IMR-90 (cell line): ENCODE data around the gene GPRC5C. TPM values are rescaled to one million over a fixed set of nuclear protein-coding genes. Genes with fewer than 3 reads are reported as not detected.

Experiments used
- ATAC-seq: fragments of 200-7000 bp; cut with Tn5 transposase; 2 replicates; pipeline ENCODE4 v1.9.1; 2020; ENCODE audit warnings: low read depth, mild to moderate bottlenecking, moderate library complexity
- BruUV-seq: library from RNA; stranded (reverse); fragments of 400-500 nt; replicated peaks from 2 replicates; lab custom pipeline; 2021; lab: Mats Ljungman, UMichigan
- CTCF ChIA-PET: fragments of 300-600 bp; formaldehyde crosslinking; extraction: SDS; loops from one replicate; lab custom pipeline; 2021; ENCODE audit warnings: antibody characterized with exemption; lab: Yijun Ruan, JAX
- POLR2A ChIA-PET: fragments of 300-600 bp; sonication (Branson Sonifier 250); formaldehyde crosslinking; loops from one replicate; lab custom pipeline; 2022; ENCODE audit warnings: antibody characterized with exemption; ENCODE audit not compliant: unreplicated experiment; lab: Charles Lee
- DNase-seq: peaks from one replicate; pipeline ENCODE4 v3.0.0; 2013
- H2AFZ ChIP-seq: replicated peaks from 2 replicates; pipeline ENCODE3; 2013; ENCODE audit warnings: low read length, mild to moderate bottlenecking; ENCODE audit not compliant: poor library complexity
- H2AK5ac ChIP-seq: 2 replicates; pipeline ENCODE4 v1.6.1; 2013; ENCODE audit warnings: low read depth, low read length, inconsistent platforms
- H2AK9ac ChIP-seq: replicated peaks from 2 replicates; pipeline ENCODE3; 2013; ENCODE audit warnings: mild to moderate bottlenecking, low read depth, low read length, moderate library complexity; ENCODE audit not compliant: poor library complexity
- H2BK120ac ChIP-seq: 2 replicates; pipeline ENCODE4 v1.6.1; 2013; ENCODE audit warnings: low read depth, low read length, inconsistent platforms
- H2BK15ac ChIP-seq: 3 replicates; pipeline ENCODE4 v1.6.1; 2013; ENCODE audit warnings: low read depth, low read length, inconsistent platforms
- H2BK20ac ChIP-seq: 2 replicates; pipeline ENCODE4 v1.6.1; 2013; ENCODE audit warnings: low read depth, mild to moderate bottlenecking, inconsistent platforms, low read length, moderate library complexity
- H2BK5ac ChIP-seq: 2 replicates; pipeline ENCODE4 v1.6.1; 2013; ENCODE audit warnings: mild to moderate bottlenecking, low read depth, low read length, inconsistent platforms; ENCODE audit not compliant: poor library complexity, severe bottlenecking
- H3K14ac ChIP-seq: replicated peaks from 2 replicates; pipeline ENCODE4 v1.6.1; 2013; ENCODE audit warnings: low read depth, low read length, inconsistent platforms
- H3K18ac ChIP-seq: 2 replicates; pipeline ENCODE4 v1.6.1; 2013; ENCODE audit warnings: low read depth, low read length, control low read depth
- H3K23ac ChIP-seq: 2 replicates; pipeline ENCODE4 v1.6.1; 2013; ENCODE audit warnings: low read depth, low read length, inconsistent platforms
- H3K27ac ChIP-seq: 2 replicates; pipeline ENCODE4 v1.5.1; 2013; ENCODE audit warnings: mild to moderate bottlenecking, control low read depth, low read length; ENCODE audit not compliant: insufficient read depth
- H3K27me3 ChIP-seq: 2 replicates; pipeline ENCODE4 v1.6.1; 2013; ENCODE audit warnings: low read length; ENCODE audit not compliant: control insufficient read depth, insufficient read depth
- H3K36me3 ChIP-seq: 2 replicates; pipeline ENCODE4 v1.6.1; 2013; ENCODE audit warnings: low read length, mixed read lengths; ENCODE audit not compliant: control insufficient read depth, insufficient read depth
- H3K4ac ChIP-seq: 2 replicates; pipeline ENCODE4 v1.6.1; 2013; ENCODE audit warnings: low read depth, low read length, inconsistent platforms
- H3K4me1 ChIP-seq: 2 replicates; pipeline ENCODE4 v1.6.1; 2013; ENCODE audit warnings: low read length, mixed read lengths; ENCODE audit not compliant: control insufficient read depth, insufficient read depth
- H3K4me2 ChIP-seq: 2 replicates; pipeline ENCODE4 v1.6.1; 2013; ENCODE audit warnings: low read depth, mild to moderate bottlenecking, control low read depth, low read length, moderate library complexity
- H3K4me3 ChIP-seq: 2 replicates; pipeline ENCODE4 v1.5.1; 2013; ENCODE audit warnings: low read depth, mild to moderate bottlenecking, control low read depth, low read length, moderate library complexity; ENCODE audit not compliant: insufficient read depth
- H3K56ac ChIP-seq: 2 replicates; pipeline ENCODE4 v1.6.1; 2013; ENCODE audit warnings: low read length, inconsistent platforms; ENCODE audit not compliant: insufficient read depth; ENCODE audit errors: extremely low read depth
- H3K79me1 ChIP-seq, 2 experiments: 2 replicates each; pipeline ENCODE4 v1.6.1; 2013; ENCODE audit warnings: low read length in 2 of 2, inconsistent platforms in 1 of 2, low read depth in 1 of 2
- H3K9ac ChIP-seq: 2 replicates; pipeline ENCODE4 v1.6.1; 2013; ENCODE audit warnings: low read depth, low read length, control low read depth
- H3K9me1 ChIP-seq: 2 replicates; pipeline ENCODE4 v1.6.1; 2013; ENCODE audit warnings: low read length, inconsistent platforms; ENCODE audit not compliant: insufficient read depth
- H3K9me3 ChIP-seq: 2 replicates; pipeline ENCODE4 v1.6.1; 2013; ENCODE audit warnings: low read length; ENCODE audit not compliant: control insufficient read depth, insufficient read depth
- H4K20me1 ChIP-seq: 2 replicates; pipeline ENCODE4 v1.6.1; 2013; ENCODE audit warnings: low read length, inconsistent platforms; ENCODE audit not compliant: insufficient read depth
- H4K5ac ChIP-seq: 2 replicates; pipeline ENCODE4 v1.6.1; 2013; ENCODE audit warnings: mild to moderate bottlenecking, low read depth, low read length, control low read depth
- H4K8ac ChIP-seq, 2 experiments: 2 replicates each; pipeline ENCODE4 v1.6.1; 2013; ENCODE audit warnings: low read depth in 2 of 2, low read length in 2 of 2, control low read depth in 1 of 2, inconsistent platforms in 1 of 2
- H4K91ac ChIP-seq: 2 replicates; pipeline ENCODE4 v1.6.1; 2013; ENCODE audit warnings: low read depth, low read length, inconsistent platforms; ENCODE audit not compliant: insufficient read depth
- CEBPB ChIP-seq: IDR thresholded peaks from 2 replicates; pipeline ENCODE4 v1.6.1; 2012; ENCODE audit warnings: low read depth, low read length, improper control_type of control experiment
- CTCF ChIP-seq: conservative IDR thresholded peaks from 2 replicates; pipeline ENCODE4 v1.5.1; 2012; ENCODE audit warnings: mild to moderate bottlenecking, low read depth, low read length, improper control_type of control experiment
- MAZ ChIP-seq: IDR thresholded peaks from 2 replicates; pipeline ENCODE4 v1.6.1; 2012; ENCODE audit warnings: low read depth, mild to moderate bottlenecking, low read length, improper control_type of control experiment, moderate library complexity, borderline replicate concordance
- MXI1 ChIP-seq: IDR thresholded peaks from 2 replicates; pipeline ENCODE4 v1.6.1; 2012; ENCODE audit warnings: low read depth, mild to moderate bottlenecking, low read length, moderate library complexity, borderline replicate concordance
- NFE2L2 ChIP-seq: fragments of 150-350 bp; IDR thresholded peaks from 2 replicates; pipeline ENCODE4 v1.6.1; 2016; ENCODE audit warnings: low read depth, mild to moderate bottlenecking, low read length
- POLR2A ChIP-seq: IDR thresholded peaks from 2 replicates; pipeline ENCODE4 v1.6.1; 2012; ENCODE audit warnings: mild to moderate bottlenecking, low read depth, low read length
- RCOR1 ChIP-seq: IDR thresholded peaks from 2 replicates; pipeline ENCODE4 v1.6.1; 2012; ENCODE audit warnings: mild to moderate bottlenecking, low read length, improper control_type of control experiment; ENCODE audit not compliant: insufficient replicate concordance
- RFX5 ChIP-seq: IDR thresholded peaks from 2 replicates; pipeline ENCODE4 v1.8.0; 2012; ENCODE audit warnings: low read depth, mild to moderate bottlenecking, low read length, moderate library complexity
- SMC3 ChIP-seq: fragments of 150-350 bp; IDR thresholded peaks from 2 replicates; pipeline ENCODE4 v1.6.1; 2016; ENCODE audit warnings: low read depth, mild to moderate bottlenecking, antibody characterized with exemption, low read length, moderate library complexity
- WGBS, 2 experiments: methylation state at CpG; one replicate each; pipeline versions ENCODE4 v1.1.5 to v1.1.7; 2013; ENCODE audit warnings: missing lambda C conversion rate in 2 of 2; ENCODE audit not compliant: insufficient read length in 1 of 2; ENCODE audit errors: extremely low coverage in 2 of 2; 5-methylcytosine and 5-hydroxymethylcytosine counted together
- dilution Hi-C: fragments of 300-500 bp; cut with HindIII; formaldehyde crosslinking; loops from one replicate; pipeline ENCODE4 v1.14.3; 2018; ENCODE audit warnings: low sequenced_read_pairs; ENCODE audit not compliant: unreplicated experiment
- in situ Hi-C: fragments of 300-500 bp; cut with MboI; formaldehyde crosslinking; loops from 3 replicates; pipeline ENCODE4 v1.14.3; 2019; ENCODE audit warnings: low sequenced_read_pairs, inconsistent platforms, mixed read lengths
- intact Hi-C: fragments of 100-400 bp; cut with micrococcal nuclease; formaldehyde crosslinking; loops from 2 replicates; pipeline ENCODE4 v1.10.0; 2022
- polyA plus RNA-seq, 3 experiments: library from polyadenylated mRNA; depleted of rRNA; stranded (reverse); fragments of >200 nt; gene quantifications; 2 replicates each; pipeline ENCODE4 v1.2.3, GENCODE V29; 2012; ENCODE audit warnings: low replicate concordance in 1 of 3
- total RNA-seq: library from RNA; depleted of rRNA; stranded (reverse); fragments of >200 nt; gene quantifications from 2 replicates; pipeline ENCODE4 v1.2.3, GENCODE V29; 2012

The GPRC5C gene
- total and polyA plus RNA-seq, 2 of the 4 experiments (the other 2 are of a cell fraction) = not detected

- no TSS peak for BruUV-seq
- Histone ChIP-seq H3K4me2 (no peak overlapping the region), H2BK5ac (no peak overlapping the region), H3K4ac (no peak overlapping the region), H4K8ac (no peak overlapping the region), H2AFZ (no peak overlapping the region), H3K9ac (no peak overlapping the region), H4K5ac (no peak overlapping the region), H2BK15ac (no peak overlapping the region), H3K18ac (no peak overlapping the region), H3K79me1 (no peaks in the 10 kb centered on the region), H2BK120ac (no peak overlapping the region), H2AK9ac (no peak overlapping the region), H3K27me3 (no peaks in the 10 kb centered on the region; the same call in 1 of the 2 replicates), H3K36me3 (no peaks in the 10 kb centered on the region), H3K14ac (no peak overlapping the region), H3K56ac (no peak overlapping the region), H3K4me3 (no peak overlapping the region), H2AK5ac (no peak overlapping the region), H3K4me1 (no peaks in the 10 kb centered on the region), H4K20me1 (no peaks in the 10 kb centered on the region), H3K9me3 (no peaks in the 10 kb centered on the region), H3K23ac (no peak overlapping the region), H4K91ac (no peak overlapping the region), H2BK20ac (no peak overlapping the region), H3K9me1 (no peaks in the 10 kb centered on the region), H3K27ac (no peak overlapping the region)
- ATAC-seq = no peak
- WGBS, 2 experiments = 63% methylated on average over 2 of the region's 16 CpGs; no CpG with 5 or more reads in 1 of the 2 experiments
- POLR2A ChIA-PET = no interaction called here
- CTCF ChIA-PET = no interaction called here
- in situ Hi-C loops = no loop called here
- intact Hi-C loops = no loop called here
- dilution Hi-C loops = no loop called here
- no peak for DNase-seq
- TF ChIP-seq CTCF = no peak
- TF ChIP-seq POLR2A = no peak
- TF ChIP-seq MXI1 = no peak
- no peak for TF ChIP-seq RFX5
- no peak for TF ChIP-seq SMC3
- TF ChIP-seq MAZ = no peak
- no peak for TF ChIP-seq CEBPB
- TF ChIP-seq RCOR1 = no peak
- no peak for TF ChIP-seq NFE2L2
Measured at GRCh38 chr17:74452033-74452840, 20.3 kb downstream of the GPRC5C start.
